PFSK-1 (cell line): ENCODE measurements around the gene ZNF189.

Experiments
- FOXP2 ChIP-seq: optimal IDR thresholded peaks from 2 replicates; pipeline ENCODE3; 2011; ENCODE audit warnings: borderline replicate concordance, control low read depth, inconsistent platforms; ENCODE audit not compliant: insufficient read depth; ENCODE audit errors: extremely low read length, extremely low read depth
- POLR2AphosphoS5 ChIP-seq: IDR thresholded peaks from 2 replicates; pipeline ENCODE4 v1.6.1; 2012; ENCODE audit warnings: low read depth, mild to moderate bottlenecking, control low read depth, low read length, moderate library complexity
- SIN3A ChIP-seq: IDR thresholded peaks from 2 replicates; pipeline ENCODE4 v1.6.1; 2012; ENCODE audit warnings: mild to moderate bottlenecking, low read length, moderate library complexity, borderline replicate concordance; ENCODE audit not compliant: insufficient read depth
- TAF1 ChIP-seq: IDR thresholded peaks from 2 replicates; pipeline ENCODE4 v1.6.1; 2012; ENCODE audit warnings: low read length, control low read depth, borderline replicate concordance; ENCODE audit not compliant: insufficient read depth
- TF ChIP-seq, protein P1 (sequence below), 2 experiments: IDR thresholded peaks; 2 replicates each; pipeline versions ENCODE4 v1.6.1 to v1.8.0; 2011 to 2012; ENCODE audit warnings: low read depth in 2 of 2, low read length in 2 of 2, control low read depth in 1 of 2, inconsistent platforms in 1 of 2, mild to moderate bottlenecking in 1 of 2, moderate library complexity in 1 of 2; ENCODE audit not compliant: insufficient read depth in 1 of 2

ZNF189 gene

DNA sequence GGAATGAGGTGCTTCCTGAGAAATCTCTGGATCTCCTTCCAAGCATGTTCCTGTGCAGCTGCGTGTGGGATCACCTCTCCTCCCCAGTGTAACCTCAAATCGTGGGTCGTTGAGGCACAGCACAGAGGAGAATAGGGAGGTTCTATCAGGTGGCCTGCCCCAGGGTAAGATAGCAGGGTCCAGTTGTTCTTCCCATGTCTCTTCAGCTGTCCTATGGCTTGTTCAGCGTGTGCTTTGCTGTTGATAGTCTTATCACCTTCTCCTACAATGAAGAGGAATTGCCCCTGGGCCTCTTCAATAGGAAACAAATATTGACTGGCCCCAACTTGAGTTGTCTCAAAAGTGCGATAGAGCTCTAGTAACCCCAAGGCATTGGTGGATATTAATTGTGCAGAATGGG, 36.2 kb upstream of the ZNF189 start:
- TF ChIP-seq, protein P1, sequence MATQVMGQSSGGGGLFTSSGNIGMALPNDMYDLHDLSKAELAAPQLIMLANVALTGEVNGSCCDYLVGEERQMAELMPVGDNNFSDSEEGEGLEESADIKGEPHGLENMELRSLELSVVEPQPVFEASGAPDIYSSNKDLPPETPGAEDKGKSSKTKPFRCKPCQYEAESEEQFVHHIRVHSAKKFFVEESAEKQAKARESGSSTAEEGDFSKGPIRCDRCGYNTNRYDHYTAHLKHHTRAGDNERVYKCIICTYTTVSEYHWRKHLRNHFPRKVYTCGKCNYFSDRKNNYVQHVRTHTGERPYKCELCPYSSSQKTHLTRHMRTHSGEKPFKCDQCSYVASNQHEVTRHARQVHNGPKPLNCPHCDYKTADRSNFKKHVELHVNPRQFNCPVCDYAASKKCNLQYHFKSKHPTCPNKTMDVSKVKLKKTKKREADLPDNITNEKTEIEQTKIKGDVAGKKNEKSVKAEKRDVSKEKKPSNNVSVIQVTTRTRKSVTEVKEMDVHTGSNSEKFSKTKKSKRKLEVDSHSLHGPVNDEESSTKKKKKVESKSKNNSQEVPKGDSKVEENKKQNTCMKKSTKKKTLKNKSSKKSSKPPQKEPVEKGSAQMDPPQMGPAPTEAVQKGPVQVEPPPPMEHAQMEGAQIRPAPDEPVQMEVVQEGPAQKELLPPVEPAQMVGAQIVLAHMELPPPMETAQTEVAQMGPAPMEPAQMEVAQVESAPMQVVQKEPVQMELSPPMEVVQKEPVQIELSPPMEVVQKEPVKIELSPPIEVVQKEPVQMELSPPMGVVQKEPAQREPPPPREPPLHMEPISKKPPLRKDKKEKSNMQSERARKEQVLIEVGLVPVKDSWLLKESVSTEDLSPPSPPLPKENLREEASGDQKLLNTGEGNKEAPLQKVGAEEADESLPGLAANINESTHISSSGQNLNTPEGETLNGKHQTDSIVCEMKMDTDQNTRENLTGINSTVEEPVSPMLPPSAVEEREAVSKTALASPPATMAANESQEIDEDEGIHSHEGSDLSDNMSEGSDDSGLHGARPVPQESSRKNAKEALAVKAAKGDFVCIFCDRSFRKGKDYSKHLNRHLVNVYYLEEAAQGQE (IDR thresholded peaks at IDR 0.05; ENCODE audit: insufficient read depth in 1 of 2, low read depth in 2 of 2, low read length in 2 of 2): no peak

GRCh38 chr9:101365181-101365580, 33.5 kb upstream of the ZNF189 start:
- TF ChIP-seq FOXP2 (no peak), TAF1 (no peak), POLR2AphosphoS5 (no peak), SIN3A (no peak)
- TF ChIP-seq, protein P1 (IDR thresholded peaks at IDR 0.05; ENCODE audit: insufficient read depth in 1 of 2, low read depth in 2 of 2, low read length in 2 of 2): no peak

DNA sequence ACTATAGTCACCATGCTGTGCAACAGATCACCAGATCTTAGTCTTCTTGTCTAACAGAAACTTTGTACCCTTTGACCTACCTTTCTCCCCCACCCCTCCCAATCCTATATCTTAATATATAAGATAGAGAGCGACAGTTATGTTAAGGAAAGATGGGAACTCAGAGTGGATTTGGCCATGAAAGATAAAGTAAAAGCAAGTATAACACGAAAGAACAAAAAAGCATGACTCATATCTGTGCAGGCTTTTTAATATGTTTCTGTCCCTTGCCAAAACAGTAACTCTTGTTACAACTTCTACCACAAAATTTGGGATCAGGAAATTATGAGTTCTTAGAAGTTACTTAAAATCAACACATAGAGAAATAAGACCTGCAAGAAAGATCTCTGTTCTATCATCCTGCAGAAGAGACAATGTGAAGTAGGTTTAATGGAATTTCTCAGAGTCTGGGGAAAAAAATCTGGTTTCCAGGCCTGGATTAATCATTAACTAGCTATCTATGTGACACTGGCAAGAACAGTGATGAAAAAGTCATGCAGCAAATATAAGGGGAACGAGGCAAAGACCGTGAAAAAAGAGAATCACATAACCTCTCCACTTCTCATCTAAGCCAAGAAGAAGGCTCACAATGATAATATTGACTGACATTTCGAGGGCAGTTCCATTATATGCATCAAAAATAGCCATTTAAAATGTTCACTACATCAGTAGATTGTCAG, 32.5 kb upstream of the ZNF189 start:
- TF ChIP-seq TAF1 (no peak), FOXP2 (no peak), SIN3A (no peak), POLR2AphosphoS5 (no peak)
- TF ChIP-seq, protein P1 (IDR thresholded peaks at IDR 0.05; ENCODE audit: insufficient read depth in 1 of 2, low read depth in 2 of 2, low read length in 2 of 2): no peak

DNA sequence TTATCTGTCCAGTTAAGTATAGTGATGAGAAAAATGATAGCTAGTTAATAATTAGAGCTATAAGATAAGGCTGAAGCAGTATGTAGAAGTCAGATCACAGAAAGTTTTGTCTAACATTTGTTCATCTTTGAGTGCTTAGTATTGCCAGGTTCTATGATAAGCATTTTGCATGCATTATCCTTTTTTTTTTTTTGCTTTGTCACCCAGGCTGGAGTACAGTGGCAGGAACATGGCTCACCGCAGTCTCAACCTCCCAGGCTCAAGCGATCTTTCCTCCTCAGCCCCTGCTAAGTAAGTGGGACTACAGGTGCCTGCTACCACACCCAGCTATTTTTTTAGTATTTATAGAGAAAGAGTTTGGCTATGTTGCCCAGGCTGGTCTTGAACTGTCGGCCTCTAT, 31.3 kb upstream of the ZNF189 start:
- TF ChIP-seq FOXP2 (no peak), POLR2AphosphoS5 (no peak), SIN3A (no peak), TAF1 (no peak)
- TF ChIP-seq, protein P1 (IDR thresholded peaks at IDR 0.05; ENCODE audit: insufficient read depth in 1 of 2, low read depth in 2 of 2, low read length in 2 of 2): no peak

DNA sequence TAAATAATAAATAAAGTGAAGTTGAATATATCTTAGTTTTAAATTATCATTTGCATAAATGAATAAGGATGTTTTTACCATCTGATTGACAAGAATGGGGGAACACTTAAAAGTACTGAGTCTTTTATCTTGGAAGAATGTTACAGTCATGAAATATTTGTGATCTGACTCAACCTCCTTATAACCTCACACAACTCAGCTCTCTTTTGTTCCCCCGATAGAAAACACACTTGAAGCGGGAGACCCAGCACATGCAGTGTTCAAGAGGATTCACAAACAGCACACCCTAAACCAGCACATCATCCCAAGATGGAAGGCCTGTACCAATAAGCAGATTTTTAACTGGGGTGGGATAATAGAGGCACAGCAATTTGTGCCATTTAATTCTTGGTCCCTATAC, 29.4 kb upstream of the ZNF189 start:
- no peak for TF ChIP-seq TAF1
- TF ChIP-seq SIN3A: no peak
- TF ChIP-seq FOXP2: no peak
- TF ChIP-seq, protein P1 (IDR thresholded peaks at IDR 0.05; ENCODE audit: insufficient read depth in 1 of 2, low read depth in 2 of 2, low read length in 2 of 2): no peak
- TF ChIP-seq POLR2AphosphoS5: no peak
